T follicular helper cell (primary cell): Measurements from ENCODE around the gene SAMD3.
A peak's percentile ranks its signal among the peaks of the same experiment; 100 is the strongest.
"Not testable (repeated sequence)": the region's sequence is repeated elsewhere in the genome, so short reads cannot be mapped to it uniquely, and the experiment has no call there.

ENCODE experiments used
- DNase-seq: peaks from one replicate; pipeline ENCODE4 v3.0.0-alpha.2; 2020; ENCODE audit warnings: low read depth

Gene SAMD3

GRCh38 chr6:130132286-130132701, 90.5 kb downstream of the SAMD3 start:
- peak; percentile 7 for DNase-seq

DNA sequence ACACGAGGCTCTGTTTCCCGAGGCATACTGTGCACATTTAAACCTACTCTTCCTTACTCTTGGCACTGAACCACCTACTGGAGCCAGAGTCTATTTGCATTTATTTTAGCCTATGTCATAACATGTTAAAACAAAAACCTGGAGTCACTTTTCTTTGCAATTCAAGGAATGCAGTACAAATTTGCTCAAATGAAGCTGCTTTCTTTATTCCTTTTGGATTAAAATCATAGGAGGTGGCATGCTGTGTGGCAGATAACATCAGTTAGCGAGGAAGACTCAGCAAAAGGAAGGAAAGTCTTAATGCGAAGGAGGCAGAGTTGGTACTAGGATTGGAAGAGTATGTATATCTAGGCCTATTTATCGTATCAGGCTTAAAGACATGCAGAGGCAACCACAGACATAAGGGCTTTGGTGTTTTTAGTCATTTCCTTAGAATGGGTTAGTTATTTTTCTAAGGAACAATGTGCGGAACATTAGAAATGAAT, 92.9 kb downstream of the SAMD3 start:
- DNase-seq: no peak

DNA sequence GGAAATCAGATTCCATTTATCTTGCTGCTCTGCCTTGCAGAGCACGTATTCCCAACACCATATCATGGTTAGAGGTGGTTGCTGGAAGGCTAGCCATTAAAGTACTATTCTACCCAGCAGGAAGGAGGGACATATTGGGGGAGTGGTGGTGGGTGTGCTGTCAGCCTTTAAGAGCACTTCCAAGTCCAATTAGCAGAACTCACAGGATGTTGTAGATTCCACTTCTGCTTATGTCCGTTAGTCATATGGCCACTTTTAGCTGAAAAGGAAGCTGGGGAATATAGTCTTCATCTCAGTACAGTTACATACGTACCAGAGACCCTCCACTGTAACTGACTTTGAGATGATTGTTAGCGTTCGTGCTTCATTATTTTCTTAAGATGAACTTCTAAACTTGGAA, 94.4 kb downstream of the SAMD3 start:
- no peak for DNase-seq

GRCh38 chr6:130127195-130127594, 95.6 kb downstream of the SAMD3 start:
- DNase-seq: no peak

- no peak for DNase-seq
Measured at GRCh38 chr6:130122243-130122642, 100.5 kb downstream of the SAMD3 start.

- no peak for DNase-seq
Measured at GRCh38 chr6:130120731-130121130, 102.0 kb downstream of the SAMD3 start.

DNA sequence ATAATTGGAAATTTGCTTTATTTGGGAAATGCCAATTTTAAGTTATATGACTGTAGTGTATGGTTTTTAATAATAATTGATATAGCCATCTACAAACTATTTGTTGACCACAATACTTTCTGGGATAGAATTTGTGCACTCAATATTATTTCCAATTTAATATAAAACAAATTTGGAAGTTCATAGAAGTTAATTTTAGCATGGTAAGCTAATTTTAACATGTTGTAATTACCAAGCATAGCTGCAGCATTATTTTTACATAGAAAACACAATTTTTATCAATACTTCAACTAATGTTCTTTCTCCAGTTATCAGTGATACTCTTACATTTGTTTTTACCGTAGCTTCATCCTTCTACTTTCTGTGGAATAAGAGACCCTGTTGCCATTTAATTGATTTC, 103.5 kb downstream of the SAMD3 start:
- no peak for DNase-seq

DNA sequence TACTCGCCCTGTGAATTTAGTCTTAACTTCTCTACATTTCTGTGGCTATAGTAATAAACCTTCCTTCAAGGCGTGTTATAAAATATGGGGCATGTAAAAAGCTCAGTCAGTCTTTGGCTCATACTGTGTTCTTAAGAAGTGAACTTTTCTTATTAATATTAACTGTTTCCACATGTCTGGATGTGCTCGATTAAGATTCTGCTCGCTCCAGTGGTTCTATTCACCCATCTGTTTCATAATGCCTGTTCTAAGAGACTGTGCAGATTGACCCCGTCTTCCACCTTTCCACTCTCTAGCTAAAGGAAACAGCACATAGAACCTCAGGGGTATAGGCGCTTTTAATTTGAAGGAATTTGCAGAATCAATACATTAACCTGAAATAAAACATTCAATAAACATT, 104.5 kb downstream of the SAMD3 start:
- DNase-seq: no peak

DNA sequence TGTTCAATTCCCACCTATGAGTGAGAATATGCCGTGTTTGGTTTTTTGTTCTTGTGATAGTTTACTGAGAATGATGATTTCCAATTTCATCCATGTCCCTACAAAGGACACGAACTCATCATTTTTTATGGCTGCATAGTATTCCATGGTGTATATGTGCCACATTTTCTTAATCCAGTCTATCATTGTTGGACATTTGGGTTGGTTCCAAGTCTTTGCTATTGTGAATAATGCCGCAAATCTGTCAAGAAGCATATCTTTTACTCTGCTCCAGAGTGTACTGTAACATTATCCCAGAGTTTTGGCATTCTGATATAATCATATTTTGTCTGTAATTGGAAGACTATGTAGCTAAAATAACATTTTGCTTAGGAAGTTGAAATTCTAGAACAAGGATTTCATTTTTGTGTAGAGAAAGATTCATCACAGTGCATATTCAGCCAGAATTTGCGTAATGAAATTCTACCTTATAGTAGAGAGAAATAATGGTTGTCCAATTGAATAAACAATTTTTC, 105.5 kb downstream of the SAMD3 start:
- not testable (repeated sequence) for DNase-seq

DNA sequence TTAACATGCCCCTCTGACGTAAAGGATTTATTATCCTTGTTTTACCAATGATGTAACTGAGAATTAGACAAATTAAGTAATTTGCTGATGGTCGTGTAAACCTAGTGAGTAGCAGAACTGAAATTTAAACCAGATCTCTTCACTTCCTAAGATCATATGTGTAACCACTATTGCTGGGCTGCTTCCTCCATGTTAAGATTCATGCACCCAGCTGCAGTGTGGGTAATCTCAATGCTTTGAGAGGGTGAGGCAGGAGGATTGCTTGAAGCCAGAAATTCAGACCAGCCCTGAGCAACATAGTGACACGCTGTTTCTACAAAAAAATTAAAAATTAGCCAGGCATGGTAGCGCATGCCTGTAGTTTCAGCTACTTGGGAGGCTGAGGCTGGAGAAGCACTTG, 106.5 kb downstream of the SAMD3 start:
- DNase-seq: no peak

GRCh38 chr6:130115036-130115435, 107.7 kb downstream of the SAMD3 start:
- no peak for DNase-seq

GRCh38 chr6:130113201-130113710, 109.5 kb downstream of the SAMD3 start:
- DNase-seq: no peak

- DNase-seq: no peak
Measured at GRCh38 chr6:130111031-130111430, 111.7 kb downstream of the SAMD3 start.

GRCh38 chr6:130107710-130108109, 115.0 kb downstream of the SAMD3 start:
- DNase-seq: no peak

- DNase-seq: no peak
Measured at GRCh38 chr6:130105996-130106704, 116.6 kb downstream of the SAMD3 start.

- DNase-seq: no peak
Measured at GRCh38 chr6:130099119-130099518, 123.6 kb downstream of the SAMD3 start.

GRCh38 chr6:130098317-130098716, 124.4 kb downstream of the SAMD3 start:
- DNase-seq: no peak
